ENCODE data around the gene SPTLC2. TPM values are rescaled to one million over a fixed set of nuclear protein-coding genes. Genes with fewer than 3 reads are reported as not detected.

Gene SPTLC2
- total RNA-seq, 5 donors from 2014 or later (not counting 1 experiment from before 2014, with no cell fraction given) = 20.8 to 33.7 (median 26.2) TPM

GRCh38 chr14:77457522-77458248, 158.8 kb downstream of the SPTLC2 start, which contains the start of the genes AHSA1 and VIPAS39:
Gene AHSA1 (plus strand): TSS chr14:77458093. CDS start chr14:77458190, 97 bp downstream.
Gene VIPAS39 (minus strand): TSS chr14:77457601. CDS start chr14:77454102, 3,499 bp downstream.
- no peaks in the 10 kb centered on the region for H3K9me3 ChIP-seq
- CTCF ChIA-PET = interaction anchor here in 1 of 2 donors (0.5 to 1.2 kb wide), 3 partner anchors 12 to 261 kb away, joined by 3 to 4 read pairs (median 3); no protein-coding TSS in a partner anchor
- Mint-ChIP-seq H3K27ac (peak within 1 kb of the TSS; percentile 100), H3K4me3 (peak within 1 kb of the TSS; percentile 92 to 100 (median 100)), H3K4me1 (peaks cover 40 to 52% (median 46%) of the 10 kb centered on the region in 3 donors), H3K27me3 (no peaks in the 10 kb centered on the region), H3K36me3 (peaks cover 37% of the 10 kb centered on the region), H3K9me3 (no peaks in the 10 kb centered on the region)
- H3K27me3 ChIP-seq (replicated peaks in 1 of 2; ENCODE audit: control insufficient read depth in 2 of 2, extremely low read depth in 1 of 2, insufficient read depth in 2 of 2, low read length in 1 of 2) = peaks cover 0 to 3% of the 10 kb centered on the region in 2 experiments
- H3K27ac ChIP-seq (ENCODE audit: low read length) = peak within 1 kb of the TSS; percentile 72
- under 1% methylated on average over 44 of the region's 50 CpGs for WGBS (ENCODE audit: insufficient coverage)
- peaks cover 14 to 42% of the 10 kb centered on the region in 2 donors for H3K36me3 ChIP-seq (ENCODE audit: control insufficient read depth in 2 of 2, extremely low read depth in 1 of 2, insufficient read depth in 1 of 2, low read length in 1 of 2)
- POLR2A ChIA-PET = interaction anchor here in 1 of 2 donors (0.6 kb wide), 1 partner anchor 294 kb away, joined by 3 read pairs; no protein-coding TSS in a partner anchor
- peaks cover 13 to 21% of the 10 kb centered on the region in 2 experiments for H3K4me1 ChIP-seq (ENCODE audit: control insufficient read depth in 1 of 2, extremely low read depth in 1 of 2, insufficient read depth in 2 of 2, low read length in 2 of 2)
- DNase-seq (peak; percentile 85 to 98 (median 94)), ATAC-seq (replicated peaks in 1 of 4) (peak; percentile 95 to 97 (median 96))
- peak within 1 kb of the TSS; percentile 89 to 98 for H3K4me3 ChIP-seq (ENCODE audit: control insufficient read depth in 1 of 2, extremely low read depth in 1 of 2, low read length in 1 of 2)

GRCh38 chr14:77457115-77457521, 159.3 kb downstream of the SPTLC2 start:
- Mint-ChIP-seq H3K27me3 (no peaks in the 10 kb centered on the region), H3K4me1 (peaks cover 40 to 52% (median 46%) of the 10 kb centered on the region in 3 donors), H3K9me3 (no peaks in the 10 kb centered on the region), H3K27ac (peak overlapping the region; percentile 100), H3K4me3 (peak overlapping the region; percentile 92 to 100 (median 100)), H3K36me3 (peaks cover 33% of the 10 kb centered on the region)
- POLR2A ChIA-PET = no interaction called here
- H3K36me3 ChIP-seq (ENCODE audit: control insufficient read depth in 2 of 2, extremely low read depth in 1 of 2, insufficient read depth in 1 of 2, low read length in 1 of 2) = peaks cover 9 to 37% of the 10 kb centered on the region in 2 donors
- DNase-seq (peak in 4 of 35 experiments; percentile 0 to 3 (median 2)), ATAC-seq (replicated peaks in 1 of 4) (peak; percentile 1 to 16 (median 4))
- CTCF ChIA-PET = interaction anchor here in 1 of 2 donors (0.5 to 1.0 kb wide), 3 partner anchors 136 to 261 kb away, joined by 3 to 4 read pairs (median 3); no protein-coding TSS in a partner anchor
- peak overlapping the region; percentile 26 for H3K27ac ChIP-seq (ENCODE audit: low read length)
- peaks cover 13 to 21% of the 10 kb centered on the region in 2 experiments for H3K4me1 ChIP-seq (ENCODE audit: control insufficient read depth in 1 of 2, extremely low read depth in 1 of 2, insufficient read depth in 2 of 2, low read length in 2 of 2)
- 0% methylated on average over 9 of the region's 18 CpGs for WGBS (ENCODE audit: insufficient coverage)
- H3K4me3 ChIP-seq (ENCODE audit: control insufficient read depth in 1 of 2, extremely low read depth in 1 of 2, low read length in 1 of 2) = peak overlapping the region; percentile 89 to 98
- no peaks in the 10 kb centered on the region for H3K9me3 ChIP-seq
- H3K27me3 ChIP-seq (replicated peaks in 1 of 2; ENCODE audit: control insufficient read depth in 2 of 2, extremely low read depth in 1 of 2, insufficient read depth in 2 of 2, low read length in 1 of 2) = peaks cover 0 to 3% of the 10 kb centered on the region in 2 experiments

Other genes starting within 250 kb of the SPTLC2 start
- gene TMED8, start 239.5 kb downstream of the SPTLC2 start, total RNA-seq = 1 to 10 TPM; 6.6 to 8.9 (median 7.5) TPM
- gene SAMD15, start 239.3 kb downstream of the SPTLC2 start, total RNA-seq = under 1 TPM in 4 of 5 donors, not detected in 1; 0.15 to 0.75 (median 0.33) TPM
- gene NOXRED1, start 193.1 kb downstream of the SPTLC2 start, total RNA-seq = 1 to 10 TPM in 3 of 5 donors, under 1 TPM in 2; 0.33 to 1.7 (median 1.2) TPM
- gene VIPAS39, start 159.0 kb downstream of the SPTLC2 start, total RNA-seq = 10 to 100 TPM; 15.6 to 24.1 (median 18.2) TPM
- gene AHSA1, start 158.5 kb downstream of the SPTLC2 start, total RNA-seq = 100 to 1,000 TPM in 1 of 5 donors, 10 to 100 TPM in 4; 59.8 to 101 (median 88.4) TPM
- not detected for gene ISM2, start 117.8 kb downstream of the SPTLC2 start, total RNA-seq
- 10 to 100 TPM in 4 of 5 donors, 1 to 10 TPM in 1; 9.1 to 20.2 (median 17.9) TPM for gene ALKBH1, start 91.4 kb upstream of the SPTLC2 start, total RNA-seq
- gene SLIRP, start 91.5 kb upstream of the SPTLC2 start, total RNA-seq = 10 to 100 TPM; 32.2 to 45.8 (median 40.3) TPM
- 10 to 100 TPM; 83.5 to 94.1 (median 91.7) TPM for gene SNW1, start 144.5 kb upstream of the SPTLC2 start, total RNA-seq
- 10 to 100 TPM in 1 of 5 donors, 1 to 10 TPM in 4; 6.3 to 16.1 (median 9.1) TPM for gene ADCK1, start 183.5 kb upstream of the SPTLC2 start, total RNA-seq